NAMALWA (cell line): ENCODE results near the gene LCLAT1.

Experiments
- DNase-seq: peaks from one replicate; pipeline ENCODE4 v3.0.0-alpha.2; 2015; ENCODE audit warnings: low spot score

LCLAT1 gene

DNA sequence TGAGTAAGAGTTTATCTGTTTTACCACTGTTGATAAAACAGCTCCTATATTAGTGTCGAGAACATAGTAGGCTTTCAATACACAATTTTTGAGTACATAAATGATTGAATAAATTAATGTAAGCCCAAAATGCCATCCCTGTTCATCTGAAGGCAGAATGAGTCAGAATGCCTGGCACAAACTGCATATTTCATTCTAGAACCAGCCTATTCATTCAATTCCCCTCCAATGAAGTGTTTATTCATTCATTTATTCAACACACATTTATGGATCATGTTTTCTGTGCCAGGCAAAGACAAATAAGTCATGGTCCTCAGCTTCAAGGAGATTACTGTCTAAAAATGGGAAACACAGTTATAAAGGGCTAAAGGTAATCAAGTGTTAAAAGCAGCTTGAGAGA lies 22.8 kb upstream of the LCLAT1 start:
- DNase-seq = no peak

DNA sequence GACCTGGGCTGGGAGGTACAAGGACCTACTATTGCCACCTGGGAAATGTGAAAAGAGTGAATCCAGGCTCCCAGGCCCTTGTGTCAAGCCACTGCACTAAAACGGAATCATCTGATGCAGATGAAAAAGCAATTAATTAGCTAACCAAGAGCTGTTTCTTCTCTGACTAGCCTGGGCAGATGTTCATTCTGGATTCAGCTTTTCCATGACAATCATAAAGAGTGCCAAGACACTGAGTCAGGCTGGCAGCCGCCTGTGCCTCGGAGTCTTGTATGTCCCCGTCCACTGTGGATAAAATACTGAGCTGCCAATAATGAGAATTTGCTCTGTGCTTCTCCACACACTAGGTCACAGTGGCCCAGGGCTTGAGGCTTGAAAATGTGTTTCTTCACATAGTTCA lies 21.7 kb upstream of the LCLAT1 start:
- DNase-seq = no peak

DNA sequence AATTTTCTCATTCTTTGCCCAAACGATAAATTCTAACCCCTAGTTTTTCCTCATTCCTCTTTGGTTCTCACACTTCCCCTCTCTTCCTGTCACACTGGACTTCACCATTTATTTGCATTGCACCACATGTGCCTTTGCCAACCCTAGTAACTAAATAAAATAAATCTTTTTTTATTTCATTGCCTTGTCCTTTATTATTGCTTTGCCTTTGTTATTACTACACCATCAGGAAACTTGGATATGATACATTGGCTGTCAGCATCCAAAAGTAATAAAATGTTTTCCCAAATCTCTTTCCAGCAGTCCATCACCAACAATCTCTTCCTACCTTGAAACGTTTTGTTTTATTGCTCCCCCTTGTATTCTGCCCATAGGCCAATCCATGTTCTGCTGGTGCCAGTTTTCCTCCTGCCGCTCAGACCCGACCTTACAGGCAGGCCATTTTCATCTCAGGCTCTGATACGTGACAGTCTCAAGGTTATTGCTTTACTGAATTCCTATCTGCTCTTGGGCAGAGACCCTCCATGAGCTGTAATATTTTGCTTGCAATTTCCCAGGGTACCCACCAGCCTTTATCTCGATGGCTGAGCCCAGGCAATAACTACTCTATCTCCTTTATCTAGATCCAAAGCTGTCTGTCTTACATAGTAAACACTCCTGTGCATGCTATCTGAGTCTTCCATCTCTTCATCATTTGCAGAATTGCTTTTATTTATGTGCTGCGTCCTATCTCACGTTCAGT lies 19.3 kb upstream of the LCLAT1 start:
- DNase-seq = no peak

DNA sequence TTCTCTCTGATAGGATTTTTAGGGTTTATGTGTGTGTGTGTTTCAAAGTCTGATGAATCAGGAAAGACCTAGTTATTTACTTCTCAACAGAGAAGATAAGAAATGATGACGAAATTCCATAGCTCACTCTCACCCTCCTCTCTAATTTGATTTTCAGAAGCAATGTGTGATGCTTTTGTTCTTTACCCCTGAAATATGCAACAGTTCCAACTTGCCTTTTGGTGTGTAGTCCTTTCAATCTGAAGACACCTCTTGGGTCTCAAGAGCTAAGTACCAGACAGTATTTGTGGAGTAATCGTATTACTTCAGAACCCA lies 18.7 kb upstream of the LCLAT1 start:
- DNase-seq = no peak

DNA sequence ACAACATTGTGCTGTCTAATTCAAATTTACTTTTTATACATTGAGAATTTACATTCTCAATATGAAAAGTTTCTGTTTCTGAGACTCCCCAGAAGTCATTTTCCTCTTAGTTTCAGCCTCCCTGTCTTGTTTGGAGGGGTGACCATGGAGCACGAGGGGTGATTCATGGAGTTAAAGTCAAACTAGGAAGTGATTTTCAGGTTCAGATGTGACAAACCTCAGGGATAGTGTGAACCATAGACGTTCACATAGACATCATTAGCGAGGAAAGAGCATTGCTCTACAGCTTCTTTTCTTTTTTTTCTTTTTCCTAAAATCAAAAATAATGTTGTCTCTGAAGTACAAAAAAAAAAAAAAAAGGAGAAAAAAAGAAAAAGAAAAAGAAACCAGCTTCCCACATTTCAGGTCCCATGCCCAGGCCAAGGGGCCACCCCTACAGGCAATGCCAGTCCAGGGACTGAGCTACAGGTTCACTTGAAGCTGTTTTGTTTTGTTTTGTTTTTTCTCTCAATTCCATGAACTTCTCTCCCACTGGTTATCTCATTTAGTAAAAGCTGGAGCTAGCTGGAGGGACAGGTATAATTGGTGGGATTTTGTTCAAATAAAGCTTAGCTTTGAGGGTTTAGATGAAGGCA lies 18.1 kb upstream of the LCLAT1 start:
- DNase-seq = no peak

DNA sequence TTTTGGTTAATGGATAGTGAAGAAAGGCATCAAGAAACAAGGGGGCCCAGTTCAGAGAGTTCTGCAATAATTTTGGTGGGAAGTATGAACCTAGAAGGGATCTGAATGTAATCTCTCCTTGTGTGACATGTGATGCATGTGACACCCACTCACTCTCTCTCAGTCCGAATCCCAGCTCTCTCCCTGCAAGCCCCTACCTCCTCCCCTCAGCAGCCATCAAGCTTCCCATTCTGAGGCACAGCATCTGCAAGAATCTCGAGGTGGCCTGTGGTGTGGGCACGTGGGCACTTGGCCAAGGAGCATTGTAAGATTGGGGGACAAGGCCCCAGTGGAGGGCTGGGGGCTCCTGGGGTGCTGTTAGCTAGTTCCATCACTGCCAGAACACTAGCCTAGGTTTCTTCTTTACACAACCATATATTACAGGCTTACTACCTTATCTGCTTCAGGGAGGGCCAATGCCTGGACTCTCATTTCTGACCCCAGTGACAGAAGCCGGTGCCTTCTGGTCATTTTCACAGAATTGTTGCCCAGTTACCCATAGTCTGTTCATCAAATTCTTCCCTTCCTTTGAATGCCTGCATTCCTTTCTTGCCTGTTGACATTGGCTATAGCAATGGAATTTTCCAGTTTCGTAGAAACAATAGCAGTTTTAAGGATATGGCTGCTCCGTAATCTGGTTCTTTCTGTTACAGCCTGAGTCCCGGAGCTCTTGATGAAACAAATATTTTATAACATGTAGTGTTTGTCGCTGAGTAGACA lies 13.3 kb upstream of the LCLAT1 start:
- DNase-seq = no peak

DNA sequence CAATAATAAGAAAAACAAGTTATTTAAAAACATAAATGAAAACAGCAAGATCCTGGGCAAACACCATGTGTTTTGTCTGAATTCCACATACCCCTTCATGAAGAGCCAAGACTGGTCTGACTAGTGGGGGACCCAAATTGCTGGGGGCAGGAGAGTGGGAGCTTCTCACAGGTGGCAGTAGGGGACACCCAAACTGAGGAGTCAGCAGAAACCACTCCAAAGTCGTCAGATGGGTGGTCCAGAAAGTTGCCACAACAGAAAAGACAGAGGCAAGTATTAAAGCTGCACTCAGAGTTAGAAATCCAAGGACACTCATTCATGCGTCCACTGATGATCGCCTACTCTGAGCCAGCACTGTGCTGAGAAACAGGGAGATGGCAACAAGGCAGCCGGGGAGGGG lies 12.3 kb upstream of the LCLAT1 start:
- DNase-seq = no peak

DNA sequence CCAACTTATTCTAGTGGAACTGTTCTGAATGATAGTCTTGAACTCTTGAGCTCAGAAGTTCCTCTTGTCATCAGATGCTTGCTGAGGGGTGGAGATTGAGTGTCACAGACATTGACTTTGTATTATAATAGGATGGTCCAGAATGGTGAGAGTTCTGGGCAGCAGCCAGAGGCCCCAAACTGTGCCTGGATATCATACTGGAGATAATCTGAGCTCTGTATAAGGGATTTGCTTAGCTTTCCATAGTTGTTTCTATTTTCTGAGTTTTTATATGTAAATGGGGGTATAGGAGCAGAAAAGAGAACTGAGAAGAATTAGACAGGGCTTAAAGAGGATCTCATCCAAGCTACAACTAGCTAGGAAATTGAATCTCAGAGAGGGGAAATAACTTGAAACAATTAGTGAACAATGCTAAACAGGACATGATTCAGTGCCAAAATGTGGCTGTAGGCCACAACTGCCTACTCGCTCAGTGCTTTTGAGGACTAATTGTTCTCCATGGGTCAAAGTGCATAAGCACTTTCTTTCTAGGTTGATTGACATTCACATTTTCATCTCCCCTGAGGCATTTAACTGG lies 10.1 kb upstream of the LCLAT1 start:
- DNase-seq = no peak

DNA sequence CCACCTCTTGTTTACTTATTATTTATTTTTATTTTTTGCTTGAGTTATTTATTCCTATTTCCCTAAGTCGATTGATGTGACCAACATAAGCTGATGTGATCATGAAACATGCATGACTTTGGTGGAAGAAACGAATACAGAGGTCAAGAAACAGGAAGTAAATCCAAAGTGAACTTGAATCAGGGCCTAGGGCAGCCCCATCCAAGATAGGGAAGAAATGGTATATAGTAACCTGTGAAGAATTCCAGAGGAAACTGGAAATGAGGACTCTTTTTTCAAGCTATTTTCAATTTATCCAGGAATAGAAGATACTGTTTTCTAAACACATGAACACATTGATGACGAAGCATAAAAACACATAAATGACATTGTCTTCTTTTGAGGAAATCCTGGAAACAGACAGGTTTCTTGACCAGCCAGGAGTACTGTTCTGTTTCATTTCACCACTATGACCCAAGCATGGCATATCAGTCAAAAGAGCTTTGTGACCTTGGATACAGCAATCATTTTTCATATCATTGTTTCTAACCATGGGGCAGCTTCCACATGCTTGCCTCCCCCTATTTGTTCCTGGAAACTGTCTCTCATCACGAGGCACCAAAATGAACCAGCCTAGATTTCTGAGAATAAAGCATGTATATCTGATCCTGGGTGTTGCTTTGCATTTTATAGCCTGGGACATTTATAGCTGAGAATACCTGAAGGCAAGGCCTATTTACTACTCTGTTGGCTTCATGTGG lies 9.1 kb upstream of the LCLAT1 start:
- no peak for DNase-seq

DNA sequence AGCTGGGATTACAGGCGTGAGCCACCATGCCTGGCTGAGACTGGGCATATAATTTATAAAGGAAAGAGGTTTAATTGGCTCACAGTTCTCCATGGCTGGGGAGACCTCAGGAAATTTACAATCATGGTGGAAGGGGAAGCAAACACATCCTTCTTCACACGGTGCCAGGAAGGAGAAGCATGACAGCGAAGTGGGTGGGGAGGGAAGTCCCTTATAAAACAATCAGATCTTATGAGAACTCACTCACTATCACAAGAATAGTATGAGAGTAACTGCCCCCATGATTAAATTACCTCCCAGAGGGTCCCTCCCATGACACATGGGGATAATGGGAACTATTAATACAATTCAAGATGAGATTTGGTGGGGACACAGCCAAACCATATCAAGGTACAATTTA lies 7.8 kb upstream of the LCLAT1 start:
- no peak for DNase-seq

DNA sequence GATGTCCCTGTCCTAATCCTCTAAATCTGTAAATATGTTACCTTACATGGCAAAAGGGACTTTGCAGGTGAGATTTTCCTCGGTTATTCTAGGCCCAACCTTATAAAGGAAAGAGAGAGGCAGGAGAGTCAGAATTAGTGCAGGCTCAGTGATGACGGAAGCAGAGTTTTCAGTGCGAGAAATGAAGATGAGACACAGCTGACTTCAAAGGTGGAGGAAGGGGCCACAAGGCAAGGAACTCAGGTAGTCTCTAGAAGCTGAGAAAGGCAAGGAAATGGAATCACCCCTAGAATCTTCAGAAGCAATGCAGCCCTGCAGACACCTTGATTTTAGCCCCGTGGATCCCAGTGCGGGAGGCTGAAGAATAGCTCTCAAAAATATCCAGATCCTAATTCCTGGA lies 7.2 kb upstream of the LCLAT1 start:
- DNase-seq = no peak

DNA sequence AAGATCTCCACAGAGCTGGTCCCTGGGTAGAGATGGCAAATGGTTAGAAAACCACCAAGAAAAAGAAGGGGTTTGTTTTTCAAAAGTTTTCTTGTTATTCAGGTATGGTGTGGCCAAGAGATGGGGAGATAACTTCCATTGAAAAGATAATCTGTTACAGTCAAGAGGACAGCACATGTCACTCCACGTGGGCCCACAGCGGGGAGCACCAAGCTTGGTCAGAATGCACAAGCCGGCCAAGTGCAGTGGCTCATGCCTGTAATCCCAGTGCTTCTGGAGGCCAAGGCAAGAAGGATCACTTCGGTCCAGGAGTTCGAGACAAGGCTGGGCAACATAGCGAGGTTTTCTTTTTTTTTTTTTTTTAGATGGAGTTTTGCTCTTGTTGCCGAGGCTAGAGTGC lies 6.0 kb upstream of the LCLAT1 start:
- no peak for DNase-seq

DNA sequence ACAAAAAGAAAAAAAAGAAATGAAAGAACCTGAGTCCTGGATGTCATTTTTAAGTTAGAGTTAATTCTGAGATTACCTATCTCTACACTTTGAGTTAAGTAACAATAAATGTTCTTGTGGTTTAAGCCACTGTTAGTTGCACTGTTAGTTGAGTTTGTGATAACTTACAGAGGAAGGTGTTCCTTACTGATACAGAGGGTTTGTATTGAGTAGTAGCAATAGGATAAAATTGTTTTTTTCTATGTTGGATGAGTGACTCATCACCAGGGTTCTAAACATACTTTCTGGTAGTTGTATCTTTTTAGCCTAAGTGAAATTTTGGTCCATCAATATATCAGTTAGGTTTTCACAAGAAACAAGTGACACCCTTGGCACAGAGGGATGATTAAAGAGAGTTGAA lies 4.0 kb upstream of the LCLAT1 start:
- no peak for DNase-seq

DNA sequence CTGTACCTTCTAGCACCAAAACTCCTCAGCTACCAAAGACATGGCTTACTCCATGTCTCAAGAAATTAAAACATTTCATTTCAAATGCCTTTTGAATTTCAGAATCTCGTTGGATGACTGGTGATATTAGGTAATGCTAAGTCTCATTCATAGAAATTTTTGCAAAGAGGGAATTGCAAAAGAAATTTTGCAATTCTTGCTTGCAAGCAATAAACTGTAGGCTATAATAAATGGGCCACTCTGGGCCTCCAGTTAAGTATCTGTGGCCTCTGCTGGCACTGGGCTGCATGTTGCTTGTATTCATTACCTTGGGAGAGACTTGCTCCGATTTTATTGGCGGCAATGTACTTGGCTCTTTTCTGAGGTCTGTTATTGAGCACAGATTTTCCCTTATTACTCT lies 2.8 kb upstream of the LCLAT1 start:
- no peak for DNase-seq

DNA sequence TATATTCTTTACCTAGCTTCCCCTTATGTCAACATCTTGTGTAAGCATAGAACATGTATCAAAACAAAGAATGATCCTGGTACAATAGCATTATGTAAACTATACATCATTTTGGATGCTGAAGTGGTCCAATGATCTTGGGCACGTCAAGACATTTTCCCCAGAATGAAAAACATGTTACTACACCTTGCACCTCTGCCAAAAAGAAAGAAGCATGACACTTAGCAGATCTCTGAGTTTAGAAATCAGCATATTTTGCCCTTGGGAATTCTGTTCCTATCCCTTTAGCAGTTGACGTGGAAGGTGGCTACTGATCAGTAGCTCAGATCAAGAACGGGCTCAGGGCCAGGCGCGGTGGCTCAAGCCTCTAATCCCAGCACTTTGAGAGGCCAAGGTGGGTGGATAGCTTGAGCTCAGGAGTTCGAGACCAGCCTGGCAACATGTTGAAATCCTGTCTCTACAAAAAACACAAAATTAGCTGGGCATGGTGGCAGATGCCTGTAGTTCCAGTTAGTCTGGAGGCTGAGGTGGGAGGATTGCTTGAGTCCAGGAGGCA lies 1.7 kb upstream of the LCLAT1 start:
- DNase-seq = no peak

DNA sequence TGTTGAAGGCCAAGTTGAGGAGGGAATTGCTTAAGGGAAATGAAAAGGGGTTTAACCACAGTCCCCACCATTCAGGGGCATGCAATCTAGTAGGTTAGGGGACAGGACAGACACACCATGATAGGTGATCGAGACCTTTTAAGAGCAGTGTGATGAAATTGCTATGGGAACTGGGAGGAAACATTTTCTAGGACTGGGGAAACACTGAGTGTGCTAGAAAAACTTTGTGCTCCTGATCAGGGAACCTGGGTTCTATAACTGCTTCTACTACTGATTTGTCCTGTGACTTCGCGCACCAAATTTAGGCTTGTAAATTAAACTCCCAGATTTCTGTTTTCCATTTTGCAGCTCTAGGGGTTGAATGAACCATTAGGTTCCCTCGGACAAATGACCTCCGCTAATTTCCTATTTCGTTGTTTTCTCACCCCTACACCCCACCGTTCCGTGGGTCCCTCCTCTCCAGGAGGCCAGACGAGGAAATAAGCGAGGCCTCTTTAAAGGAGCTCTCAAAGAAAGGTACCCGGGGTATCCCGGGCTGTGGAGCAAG lies 371 bp upstream of the LCLAT1 start:
- DNase-seq = no peak

DNA sequence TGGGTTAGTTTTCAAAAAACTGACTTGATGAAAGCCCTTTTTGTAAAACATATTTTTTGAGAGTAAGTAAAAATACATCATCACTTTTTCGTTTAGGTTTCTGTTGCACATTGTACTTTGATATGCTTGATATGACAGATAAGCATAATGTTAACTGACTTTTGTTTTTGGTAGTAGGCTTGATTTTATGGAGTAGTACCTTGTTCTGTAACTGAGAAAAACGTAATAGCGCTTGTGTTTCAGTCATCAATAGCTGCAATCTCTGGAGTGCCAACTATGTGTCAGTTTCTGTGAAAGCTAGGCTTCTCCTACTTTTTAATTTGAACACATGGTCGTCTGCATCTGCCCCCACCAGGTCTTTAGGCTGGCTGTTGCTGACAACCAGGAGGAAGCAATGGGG lies 1.3 kb downstream of the LCLAT1 start:
- DNase-seq = peak; percentile 12

DNA sequence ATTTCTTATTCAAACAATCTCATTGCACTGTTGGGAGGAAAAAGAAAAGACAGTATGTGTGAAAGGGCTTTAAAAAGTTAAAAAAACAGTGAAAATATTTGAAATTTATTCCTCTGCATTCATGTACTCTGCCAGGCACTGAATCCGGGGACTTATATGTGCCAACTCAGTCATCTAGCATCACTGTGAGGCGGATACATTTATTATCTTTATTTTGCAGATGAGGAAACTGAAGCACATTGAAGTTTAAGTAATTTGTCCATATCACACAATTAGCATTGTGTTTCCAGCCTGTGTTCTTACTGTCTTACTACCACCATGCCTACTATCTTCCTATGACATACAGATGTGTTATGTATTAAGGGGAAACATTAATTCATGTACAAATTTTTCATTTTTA lies 1.8 kb downstream of the LCLAT1 start:
- DNase-seq = no peak

DNA sequence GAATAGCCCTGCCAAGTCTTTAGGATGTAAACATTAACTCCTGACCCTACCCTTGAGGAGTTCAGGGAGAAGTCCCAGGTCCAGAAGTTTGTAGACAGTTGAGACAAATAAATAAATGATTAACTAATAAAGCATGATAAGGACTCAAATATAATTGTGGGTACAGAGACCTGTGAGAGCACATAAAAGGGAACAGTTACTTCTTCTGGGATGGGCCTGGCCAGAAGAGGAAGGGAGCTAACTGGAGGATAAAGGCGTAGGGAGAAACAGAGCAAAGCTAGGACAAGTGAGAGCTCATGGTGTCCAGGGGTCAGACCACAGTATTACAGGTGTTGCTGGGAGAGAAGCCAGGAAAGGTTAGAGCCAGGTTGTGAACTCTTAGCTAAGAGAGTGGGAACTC lies 3.0 kb downstream of the LCLAT1 start:
- DNase-seq = no peak

DNA sequence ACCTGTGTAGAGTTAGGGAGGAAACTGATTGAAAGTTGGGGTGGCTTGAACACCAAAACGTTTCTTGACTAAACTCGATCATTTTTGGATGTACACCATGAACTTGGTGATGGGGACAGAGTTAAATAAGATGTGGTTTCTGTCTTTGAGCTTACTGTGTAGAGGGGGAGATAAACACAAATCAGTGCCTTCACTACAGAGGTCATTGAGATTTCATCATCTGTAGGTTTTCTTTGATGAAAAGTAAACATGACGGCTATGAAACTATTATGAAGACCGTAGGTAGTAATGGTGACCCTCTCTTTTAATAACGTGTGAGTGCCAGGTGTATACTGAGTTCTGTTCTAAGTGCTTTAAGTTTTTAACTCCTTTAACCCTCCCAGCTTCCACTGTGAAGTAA lies 6.5 kb downstream of the LCLAT1 start:
- DNase-seq = no peak

DNA sequence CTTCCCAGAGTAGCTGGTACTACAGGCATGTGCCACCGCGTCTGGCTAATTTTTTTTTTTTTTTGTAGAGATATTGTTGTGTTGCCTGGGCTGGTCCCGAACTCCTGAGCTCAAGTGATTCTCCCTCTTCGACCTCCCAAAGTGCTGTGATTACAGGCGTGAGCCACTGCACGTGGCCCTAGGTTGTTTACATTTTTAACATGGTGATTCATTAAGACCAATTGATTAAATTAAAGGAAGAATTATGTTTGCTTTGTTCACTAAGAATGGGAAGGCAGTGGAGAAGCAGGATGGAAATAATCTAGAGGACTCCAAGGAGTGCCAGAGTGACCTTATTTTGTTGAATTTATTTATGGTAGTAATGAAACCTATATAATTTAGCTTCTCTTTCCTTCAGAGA lies 7.5 kb downstream of the LCLAT1 start:
- no peak for DNase-seq
